GM19455 (cell line): ENCODE data around the gene ZNF213.

Experiments
- ATAC-seq: cut with Tn5 transposase; IDR thresholded peaks from one replicate; pipeline ENCODE4 v1.9.1; 2021; ENCODE audit not compliant: unreplicated experiment

ZNF213 gene

GRCh38 chr16:3134338-3135125, at the start of gene ZNF213:
TSS of gene ZNF213 (plus strand) at chr16:3135029. CDS start at chr16:3137281, 2,252 bp downstream.
- ATAC-seq = peak; percentile 91

- ATAC-seq = no peak
Measured at GRCh38 chr16:3085868-3086595, 48.8 kb upstream of the ZNF213 start.

GRCh38 chr16:3086596-3087242, 48.1 kb upstream of the ZNF213 start:
- ATAC-seq = no peak

GRCh38 chr16:3087243-3088235, 47.3 kb upstream of the ZNF213 start:
- no peak for ATAC-seq

GRCh38 chr16:3088450-3088849, 46.4 kb upstream of the ZNF213 start:
- no peak for ATAC-seq

- no peak for ATAC-seq
Measured at GRCh38 chr16:3088925-3089716, 45.7 kb upstream of the ZNF213 start.

- ATAC-seq = no peak
Measured at GRCh38 chr16:3089717-3090592, 44.9 kb upstream of the ZNF213 start.

GRCh38 chr16:3091551-3091950, 43.3 kb upstream of the ZNF213 start:
- no peak for ATAC-seq

GRCh38 chr16:3092501-3092941, 42.3 kb upstream of the ZNF213 start:
- ATAC-seq = no peak

- ATAC-seq = no peak
Measured at GRCh38 chr16:3094289-3095027, 40.4 kb upstream of the ZNF213 start.

GRCh38 chr16:3095869-3096268, 39.0 kb upstream of the ZNF213 start:
- ATAC-seq = no peak

- ATAC-seq = no peak
Measured at GRCh38 chr16:3096362-3096761, 38.5 kb upstream of the ZNF213 start.

GRCh38 chr16:3097266-3097665, 37.6 kb upstream of the ZNF213 start:
- ATAC-seq = no peak

- no peak for ATAC-seq
Measured at GRCh38 chr16:3098459-3099394, 36.1 kb upstream of the ZNF213 start, which contains the start of gene ZSCAN10. TSS of gene ZSCAN10 (minus strand) at chr16:3099294. CDS start at chr16:3092937, 6,357 bp downstream.

- ATAC-seq = no peak
Measured at GRCh38 chr16:3099395-3099731, 35.5 kb upstream of the ZNF213 start.

- no peak for ATAC-seq
Measured at GRCh38 chr16:3099732-3100499, 34.9 kb upstream of the ZNF213 start.
